GM21528 (cell line): ENCODE results near the gene CDK15.

Experiments
- ATAC-seq: cut with Tn5 transposase; IDR thresholded peaks from one replicate; pipeline ENCODE4 v1.9.1; 2021; ENCODE audit warnings: mild to moderate bottlenecking, moderate library complexity; ENCODE audit not compliant: unreplicated experiment, low FRiP score

CDK15 gene

GRCh38 chr2:201859949-201860348 lies 53.6 kb downstream of the CDK15 start:
- no peak for ATAC-seq

GRCh38 chr2:201860636-201861066 lies 54.3 kb downstream of the CDK15 start:
- no peak for ATAC-seq

- ATAC-seq: no peak
Observed at GRCh38 chr2:201862843-201863242, 56.5 kb downstream of the CDK15 start.

DNA sequence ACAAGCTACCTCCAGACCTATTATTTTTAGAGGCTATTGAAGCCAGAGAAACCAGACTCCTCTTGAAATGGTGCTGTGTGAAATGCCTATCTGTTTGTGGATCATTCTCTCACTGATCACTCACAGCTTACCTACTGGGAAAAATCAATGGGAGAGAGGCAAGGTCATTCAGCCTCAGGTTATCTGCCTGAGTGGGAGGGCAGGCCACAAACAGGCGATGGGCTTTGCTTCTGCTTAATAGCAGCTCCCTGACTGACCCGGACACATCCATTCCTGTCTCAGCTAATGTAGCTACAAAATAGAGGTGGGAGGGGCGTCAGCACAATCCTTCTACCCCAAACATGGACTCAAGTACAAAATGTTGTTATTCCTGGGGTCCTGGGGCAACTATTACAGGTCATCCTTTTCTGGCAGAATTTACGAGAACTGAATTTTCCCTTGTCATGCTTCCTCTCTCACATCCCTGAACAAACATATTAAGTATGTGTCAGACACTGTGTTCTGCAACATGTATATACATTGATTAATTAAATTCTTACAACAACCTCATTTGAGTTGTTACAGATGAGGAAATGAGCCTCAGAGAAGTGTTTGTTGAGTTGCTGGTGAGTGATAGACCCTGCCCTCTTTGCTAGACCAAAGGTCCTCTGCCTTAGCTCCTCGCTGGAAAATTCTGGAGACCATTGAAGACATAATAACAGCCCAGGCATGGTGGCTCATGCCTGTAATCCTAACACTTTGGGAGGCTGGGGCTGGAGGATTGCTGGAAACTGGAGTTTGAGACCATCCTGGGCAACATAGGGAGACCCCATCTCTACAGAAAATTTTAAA lies 60.5 kb downstream of the CDK15 start:
- no peak for ATAC-seq

DNA sequence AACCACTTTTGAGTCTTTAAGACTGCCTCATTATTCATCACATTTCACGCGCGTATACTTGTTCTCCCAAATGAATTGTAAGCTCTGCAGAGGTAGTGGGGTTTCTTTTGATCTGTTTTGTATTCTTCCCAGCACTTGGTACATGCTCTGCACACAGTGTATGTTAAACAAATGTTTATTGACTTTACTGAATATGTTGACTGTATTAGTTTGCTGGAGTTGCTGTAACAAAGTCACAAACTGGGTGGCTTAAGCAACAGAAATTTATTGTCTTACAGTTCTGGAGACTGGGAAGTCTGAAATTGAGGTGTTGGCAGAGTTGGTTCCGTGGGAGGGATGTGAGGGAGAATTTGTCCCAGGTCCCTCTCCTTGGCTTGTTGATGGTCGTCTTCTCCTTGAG lies 65.1 kb downstream of the CDK15 start:
- ATAC-seq: no peak

DNA sequence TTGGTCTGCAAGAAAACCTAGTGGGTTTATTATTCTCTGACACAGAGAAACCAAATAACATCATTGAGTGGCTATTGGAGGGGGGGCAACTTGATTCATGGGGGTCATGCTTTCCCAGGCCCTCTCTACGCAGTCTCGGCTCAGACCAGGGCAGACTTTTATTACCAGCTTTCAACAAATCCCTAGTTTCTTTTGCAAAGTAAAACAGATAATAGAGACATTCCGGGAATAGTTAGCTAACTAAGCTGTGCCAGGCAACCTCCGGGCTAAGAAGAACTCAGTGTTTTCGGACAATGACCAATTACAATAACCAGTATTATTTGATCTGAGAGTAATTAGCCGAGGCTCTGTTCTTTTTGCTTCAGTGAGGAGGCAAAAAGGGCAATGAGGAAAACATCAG lies 66.3 kb downstream of the CDK15 start:
- ATAC-seq: no peak

DNA sequence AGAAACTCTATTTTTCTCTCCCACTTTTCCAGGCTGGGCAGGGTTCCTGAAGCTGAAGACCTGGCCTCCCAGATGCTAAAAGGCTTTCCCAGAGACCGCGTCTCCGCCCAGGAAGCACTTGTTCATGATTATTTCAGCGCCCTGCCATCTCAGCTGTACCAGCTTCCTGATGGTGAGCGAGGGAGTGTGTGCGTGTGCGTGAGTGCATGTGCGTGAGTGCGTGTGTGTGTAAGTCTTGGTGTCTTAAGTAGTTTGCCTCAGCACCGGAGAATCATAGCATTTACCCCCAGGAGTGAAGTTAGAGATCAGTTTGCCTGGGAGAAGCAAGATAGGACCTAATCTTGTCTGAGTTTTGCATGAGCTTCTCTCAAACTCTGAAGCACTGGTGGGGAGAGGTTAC lies 73.7 kb downstream of the CDK15 start:
- ATAC-seq: no peak

DNA sequence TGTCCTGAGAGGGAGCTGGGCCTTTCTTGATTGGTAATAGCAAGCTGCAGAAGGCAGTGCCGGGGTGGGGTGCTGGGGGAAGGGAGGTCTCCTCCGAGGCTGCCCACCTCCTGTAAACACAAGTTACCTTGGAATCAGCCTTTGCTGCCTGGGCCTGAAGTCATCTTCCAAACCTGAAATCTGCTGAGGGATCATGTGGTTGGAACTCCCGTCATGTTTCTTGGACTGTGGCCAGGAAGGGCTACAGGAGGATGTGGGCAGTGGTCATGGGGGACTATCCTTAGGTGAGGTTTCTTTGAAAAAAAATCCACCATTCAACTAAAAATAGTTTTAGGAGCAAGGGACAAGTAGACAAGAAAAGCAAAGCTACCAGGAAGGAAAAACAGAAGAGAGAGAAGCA lies 74.2 kb downstream of the CDK15 start:
- ATAC-seq: no peak

GRCh38 chr2:201880993-201881611 lies 74.8 kb downstream of the CDK15 start:
- no peak for ATAC-seq

DNA sequence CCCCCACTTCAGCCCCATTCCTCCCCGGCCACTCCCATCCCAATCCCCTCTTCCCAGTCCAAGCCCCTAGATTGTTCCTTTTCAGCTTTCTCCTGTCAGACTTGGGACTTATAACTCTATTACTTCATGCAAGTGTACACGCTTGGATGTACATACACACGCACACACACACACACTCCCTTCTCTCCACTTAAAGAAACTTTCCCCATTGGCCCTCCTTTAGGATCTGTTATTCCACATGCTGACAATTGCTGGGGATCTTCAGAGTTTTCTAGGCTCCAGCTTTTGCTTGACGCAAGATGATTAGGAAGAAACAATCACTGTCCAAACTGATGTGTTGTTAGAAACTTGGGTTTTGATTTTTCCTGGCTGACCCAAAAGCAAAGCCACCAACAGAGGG lies 75.4 kb downstream of the CDK15 start:
- no peak for ATAC-seq

GRCh38 chr2:201882353-201883090 lies 76.2 kb downstream of the CDK15 start:
- no peak for ATAC-seq

GRCh38 chr2:201883606-201884369 lies 77.5 kb downstream of the CDK15 start:
- ATAC-seq: no peak

- ATAC-seq: no peak
Observed at GRCh38 chr2:201886504-201886903, 80.2 kb downstream of the CDK15 start.

GRCh38 chr2:201887773-201888425 lies 81.6 kb downstream of the CDK15 start:
- no peak for ATAC-seq

GRCh38 chr2:201888426-201888800 lies 82.1 kb downstream of the CDK15 start:
- no peak for ATAC-seq

DNA sequence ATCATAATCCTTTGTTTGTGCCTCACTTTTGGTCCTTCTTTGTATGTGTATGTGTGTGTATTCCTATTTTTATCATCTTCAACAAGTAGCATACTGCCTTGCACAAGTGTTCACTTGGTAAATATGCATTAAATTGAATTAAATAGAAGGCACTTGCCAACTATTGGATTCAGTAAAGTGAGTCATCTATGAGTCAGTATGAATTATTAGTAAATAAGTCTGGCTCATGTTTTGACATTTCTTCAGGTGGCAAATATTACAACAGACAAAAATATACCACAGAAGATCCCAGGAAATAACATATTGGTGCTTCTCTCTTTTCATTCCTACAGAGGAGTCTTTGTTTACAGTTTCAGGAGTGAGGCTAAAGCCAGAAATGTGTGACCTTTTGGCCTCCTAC lies 84.1 kb downstream of the CDK15 start:
- ATAC-seq: no peak

- no peak for ATAC-seq
Observed at GRCh38 chr2:201891676-201892075, 85.3 kb downstream of the CDK15 start.

- ATAC-seq: no peak
Observed at GRCh38 chr2:201892516-201892915, 86.2 kb downstream of the CDK15 start.

DNA sequence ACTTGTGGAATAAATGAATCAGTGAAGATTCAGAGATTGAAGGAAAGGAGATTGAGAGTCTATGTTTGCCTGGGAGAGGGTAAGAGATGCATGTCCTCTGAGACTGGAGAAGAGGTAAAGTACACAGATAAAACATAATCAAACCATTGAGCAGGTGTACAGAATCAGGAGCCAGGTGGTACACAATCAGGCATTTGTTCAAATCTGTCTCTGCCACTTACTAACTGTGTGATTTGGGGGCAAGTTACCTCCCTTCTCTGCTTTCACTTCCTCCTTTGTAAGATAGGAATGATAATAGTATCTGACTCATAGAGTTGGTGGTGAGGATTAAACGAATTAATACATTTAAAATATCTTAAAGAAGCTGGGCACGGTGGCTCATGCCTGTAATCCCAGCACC lies 94.0 kb downstream of the CDK15 start:
- ATAC-seq: no peak

- ATAC-seq: no peak
Observed at GRCh38 chr2:201901786-201902185, 95.4 kb downstream of the CDK15 start.
